GM12878 (cell line): ENCODE data around the gene STARD5.

Experiments
- ATF7 ChIP-seq: fragments of 450-650 bp; IDR thresholded peaks from 2 replicates; pipeline ENCODE4 v1.6.1; 2016; ENCODE audit warnings: low read depth, mild to moderate bottlenecking
- CBFB ChIP-seq: IDR thresholded peaks from 2 replicates; pipeline ENCODE4 v1.6.1; 2016; ENCODE audit warnings: antibody characterized with exemption, low read depth
- CEBPB ChIP-seq, 2 experiments: fragments of 150-350 bp in 1 of 2; IDR thresholded peaks; 2 replicates each; pipeline ENCODE4 v1.6.1; 2012 to 2014; ENCODE audit warnings: low read depth in 2 of 2, low read length in 2 of 2, borderline replicate concordance in 1 of 2, inconsistent platforms in 1 of 2
- EZH2 ChIP-seq: IDR thresholded peaks from 2 replicates; pipeline ENCODE4 v1.6.1; 2012; ENCODE audit warnings: low read depth, mild to moderate bottlenecking, control low read depth, inconsistent platforms, low read length, borderline replicate concordance; ENCODE audit not compliant: control insufficient read depth
- JUNB ChIP-seq: IDR thresholded peaks from 2 replicates; pipeline ENCODE4 v1.6.1; 2016; ENCODE audit warnings: antibody characterized with exemption, mild to moderate bottlenecking
- MYC ChIP-seq: IDR thresholded peaks from 2 replicates; pipeline ENCODE4 v1.6.1; 2011; ENCODE audit warnings: mild to moderate bottlenecking, low read length, moderate library complexity, inconsistent platforms; ENCODE audit not compliant: insufficient read depth, insufficient replicate concordance, insufficient read length, severe bottlenecking
- NR2C2 ChIP-seq: IDR thresholded peaks from 2 replicates; pipeline ENCODE4 v1.6.1; 2011; ENCODE audit warnings: borderline replicate concordance, low read depth; ENCODE audit not compliant: control insufficient read depth, insufficient read length
- RAD51 ChIP-seq: fragments of 450-650 bp; IDR thresholded peaks from 2 replicates; pipeline ENCODE4 v1.6.1; 2016; ENCODE audit warnings: moderate library complexity, mild to moderate bottlenecking, inconsistent platforms
- RBBP5 ChIP-seq: fragments of 200-600 bp; sonication (generic); conservative IDR thresholded peaks from 2 replicates; pipeline ENCODE4 v1.6.1; 2016
- SP1 ChIP-seq: IDR thresholded peaks from one replicate; pipeline ENCODE4 v1.6.1; 2011; ENCODE audit warnings: low read depth, low read length
- SREBF1 ChIP-seq: IDR thresholded peaks from 2 replicates; pipeline ENCODE4 v1.6.1; 2012; ENCODE audit warnings: mild to moderate bottlenecking, low read length
- YY1 ChIP-seq: IDR thresholded peaks from 2 replicates; pipeline ENCODE4 v1.6.1; 2011; ENCODE audit warnings: low read depth, mild to moderate bottlenecking, low read length
- TF ChIP-seq, protein P1 (sequence below), 3 experiments: IDR thresholded peaks in 2 of 3; conservative IDR thresholded peaks in 1 of 3; 2 replicates each; pipeline ENCODE4 v1.5.1; 2011; ENCODE audit warnings: low read depth in 3 of 3, low read length in 3 of 3, mild to moderate bottlenecking in 3 of 3, control low read depth in 2 of 3, moderate library complexity in 2 of 3, inconsistent platforms in 1 of 3, mixed read lengths in 1 of 3; ENCODE audit not compliant: control insufficient read depth in 2 of 3, insufficient read depth in 1 of 3; ENCODE audit errors: extremely low read depth in 1 of 3
- TF ChIP-seq, protein P2 (sequence below): IDR thresholded peaks from 2 replicates; pipeline ENCODE4 v1.6.1; 2012; ENCODE audit warnings: mild to moderate bottlenecking, low read depth, low read length

DNA sequence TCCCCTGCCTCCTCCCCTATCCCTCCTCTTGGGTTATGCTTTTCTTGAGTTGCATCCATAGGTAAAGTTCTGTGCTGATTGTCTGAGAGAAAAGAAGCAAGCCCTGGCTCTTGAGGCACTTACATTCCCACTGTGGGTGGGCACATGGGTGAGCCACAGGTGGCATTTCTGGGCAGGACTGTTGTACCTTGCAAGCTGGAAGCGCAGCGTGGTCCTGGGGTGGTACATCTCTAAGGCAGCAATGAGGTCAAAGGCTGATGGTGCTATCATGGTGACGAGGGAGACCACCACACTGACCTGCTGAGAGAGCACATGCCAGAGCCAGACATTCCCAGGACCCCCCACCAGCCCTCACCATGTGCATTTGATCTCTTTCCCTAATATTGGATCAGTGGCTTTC lies 25.3 kb upstream of the STARD5 start:
- TF ChIP-seq RBBP5, result no peak
- TF ChIP-seq MYC, result no peak
- no peak for TF ChIP-seq NR2C2
- no peak for TF ChIP-seq EZH2
- TF ChIP-seq CBFB, result no peak
- TF ChIP-seq JUNB, result no peak
- TF ChIP-seq, protein P1, sequence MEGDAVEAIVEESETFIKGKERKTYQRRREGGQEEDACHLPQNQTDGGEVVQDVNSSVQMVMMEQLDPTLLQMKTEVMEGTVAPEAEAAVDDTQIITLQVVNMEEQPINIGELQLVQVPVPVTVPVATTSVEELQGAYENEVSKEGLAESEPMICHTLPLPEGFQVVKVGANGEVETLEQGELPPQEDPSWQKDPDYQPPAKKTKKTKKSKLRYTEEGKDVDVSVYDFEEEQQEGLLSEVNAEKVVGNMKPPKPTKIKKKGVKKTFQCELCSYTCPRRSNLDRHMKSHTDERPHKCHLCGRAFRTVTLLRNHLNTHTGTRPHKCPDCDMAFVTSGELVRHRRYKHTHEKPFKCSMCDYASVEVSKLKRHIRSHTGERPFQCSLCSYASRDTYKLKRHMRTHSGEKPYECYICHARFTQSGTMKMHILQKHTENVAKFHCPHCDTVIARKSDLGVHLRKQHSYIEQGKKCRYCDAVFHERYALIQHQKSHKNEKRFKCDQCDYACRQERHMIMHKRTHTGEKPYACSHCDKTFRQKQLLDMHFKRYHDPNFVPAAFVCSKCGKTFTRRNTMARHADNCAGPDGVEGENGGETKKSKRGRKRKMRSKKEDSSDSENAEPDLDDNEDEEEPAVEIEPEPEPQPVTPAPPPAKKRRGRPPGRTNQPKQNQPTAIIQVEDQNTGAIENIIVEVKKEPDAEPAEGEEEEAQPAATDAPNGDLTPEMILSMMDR (IDR thresholded peaks at IDR 0.05 in 2 of 3, conservative IDR thresholded peaks at IDR 0.05 in 1 of 3; ENCODE audit: control insufficient read depth in 2 of 3, extremely low read depth in 1 of 3, insufficient read depth in 1 of 3, low read depth in 3 of 3, low read length in 3 of 3), result no peak
- no peak for TF ChIP-seq YY1
- no peak for TF ChIP-seq RAD51
- TF ChIP-seq SREBF1, result no peak
- TF ChIP-seq, protein P2, sequence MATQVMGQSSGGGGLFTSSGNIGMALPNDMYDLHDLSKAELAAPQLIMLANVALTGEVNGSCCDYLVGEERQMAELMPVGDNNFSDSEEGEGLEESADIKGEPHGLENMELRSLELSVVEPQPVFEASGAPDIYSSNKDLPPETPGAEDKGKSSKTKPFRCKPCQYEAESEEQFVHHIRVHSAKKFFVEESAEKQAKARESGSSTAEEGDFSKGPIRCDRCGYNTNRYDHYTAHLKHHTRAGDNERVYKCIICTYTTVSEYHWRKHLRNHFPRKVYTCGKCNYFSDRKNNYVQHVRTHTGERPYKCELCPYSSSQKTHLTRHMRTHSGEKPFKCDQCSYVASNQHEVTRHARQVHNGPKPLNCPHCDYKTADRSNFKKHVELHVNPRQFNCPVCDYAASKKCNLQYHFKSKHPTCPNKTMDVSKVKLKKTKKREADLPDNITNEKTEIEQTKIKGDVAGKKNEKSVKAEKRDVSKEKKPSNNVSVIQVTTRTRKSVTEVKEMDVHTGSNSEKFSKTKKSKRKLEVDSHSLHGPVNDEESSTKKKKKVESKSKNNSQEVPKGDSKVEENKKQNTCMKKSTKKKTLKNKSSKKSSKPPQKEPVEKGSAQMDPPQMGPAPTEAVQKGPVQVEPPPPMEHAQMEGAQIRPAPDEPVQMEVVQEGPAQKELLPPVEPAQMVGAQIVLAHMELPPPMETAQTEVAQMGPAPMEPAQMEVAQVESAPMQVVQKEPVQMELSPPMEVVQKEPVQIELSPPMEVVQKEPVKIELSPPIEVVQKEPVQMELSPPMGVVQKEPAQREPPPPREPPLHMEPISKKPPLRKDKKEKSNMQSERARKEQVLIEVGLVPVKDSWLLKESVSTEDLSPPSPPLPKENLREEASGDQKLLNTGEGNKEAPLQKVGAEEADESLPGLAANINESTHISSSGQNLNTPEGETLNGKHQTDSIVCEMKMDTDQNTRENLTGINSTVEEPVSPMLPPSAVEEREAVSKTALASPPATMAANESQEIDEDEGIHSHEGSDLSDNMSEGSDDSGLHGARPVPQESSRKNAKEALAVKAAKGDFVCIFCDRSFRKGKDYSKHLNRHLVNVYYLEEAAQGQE, result no peak
- no peak for TF ChIP-seq SP1
- no peak for TF ChIP-seq ATF7
- TF ChIP-seq CEBPB (IDR thresholded peaks at IDR 0.05; ENCODE audit: borderline replicate concordance in 1 of 2, low read depth in 2 of 2, low read length in 2 of 2), result no peak
